Stimulated activated naive CD8-positive, alpha-beta T cell treated with anti-CD3 and anti-CD28 coated beads, Interleukin-15, amount 100 ng/mL, for 72 hours (primary cell): ENCODE data around the gene FAM120A.
"Not testable (repeated sequence)": the region's sequence is repeated elsewhere in the genome, so short reads cannot be mapped to it uniquely, and the experiment has no call there.

Source experiments
- ATAC-seq: fragments of 150-1000 bp; cut with Tn5 transposase; 2 replicates; pipeline ENCODE4 v1.10.0; 2021; ENCODE audit warnings: mild to moderate bottlenecking, moderate library complexity
- DNase-seq, 2 donors: peaks; one replicate each; pipeline ENCODE4 v3.0.0; 2021 to 2022
- H3K27ac Mint-ChIP-seq, 2 donors: one replicate each; pipeline ENCODE4 v1.8.0; 2022; ENCODE audit warnings: mild to moderate bottlenecking in 2 of 2, mixed read lengths in 2 of 2, moderate library complexity in 2 of 2
- H3K27me3 Mint-ChIP-seq: one replicate; pipeline ENCODE4 v1.8.0; 2022; ENCODE audit warnings: mixed read lengths
- H3K4me1 Mint-ChIP-seq: one replicate; pipeline ENCODE4 v1.8.0; 2022; ENCODE audit warnings: mild to moderate bottlenecking, mixed read lengths
- H3K4me3 Mint-ChIP-seq, 2 donors: one replicate each; pipeline ENCODE4 v1.8.0; 2022; ENCODE audit warnings: mild to moderate bottlenecking in 2 of 2, mixed read lengths in 2 of 2, moderate library complexity in 1 of 2
- H3K9me3 Mint-ChIP-seq, 2 donors: one replicate each; pipeline ENCODE4 v1.8.0; 2022; ENCODE audit warnings: mixed read lengths in 2 of 2

FAM120A gene

DNA sequence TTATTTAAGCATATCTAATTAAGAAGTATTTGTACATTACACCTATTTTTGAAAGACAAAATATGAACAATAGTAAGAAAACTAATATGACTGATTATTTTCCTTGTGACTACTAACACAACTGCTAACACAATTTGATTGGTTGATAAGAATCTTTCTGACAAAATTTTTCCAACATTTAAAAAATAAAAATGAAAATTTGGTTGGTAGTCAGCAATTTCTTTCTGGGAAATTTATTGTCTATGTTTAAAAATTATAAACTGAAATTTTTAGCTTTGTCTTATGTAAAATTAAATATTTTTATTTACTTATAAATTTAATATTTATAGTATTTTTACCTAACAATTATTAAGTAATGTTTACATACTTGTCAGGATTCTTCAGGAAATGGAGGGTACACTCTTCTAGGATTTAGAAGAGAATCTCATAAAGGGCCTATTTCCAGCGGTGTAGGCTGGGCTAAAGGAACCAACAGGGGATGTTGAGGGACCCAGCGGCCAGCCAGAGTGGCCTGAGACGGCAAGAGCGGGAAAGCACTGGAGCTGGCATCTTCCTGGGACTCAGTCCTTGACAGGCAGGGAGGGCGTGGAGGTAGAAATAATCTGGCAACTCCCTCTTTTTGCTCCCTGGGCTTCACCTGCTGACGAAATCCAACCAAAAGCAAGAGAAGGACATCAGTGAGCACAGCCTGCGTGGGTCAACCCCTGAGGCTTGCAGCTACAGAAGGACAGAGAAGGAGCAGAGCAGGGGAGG lies 14.7 kb upstream of the FAM120A start:
- Mint-ChIP-seq H3K9me3 (no peaks in the 10 kb centered on the region), H3K4me1 (peaks cover 2% of the 10 kb centered on the region), H3K27ac (no peak overlapping the region), H3K27me3 (no peaks in the 10 kb centered on the region), H3K4me3 (no peak overlapping the region)
- ATAC-seq (no peak), DNase-seq (no peak)

DNA sequence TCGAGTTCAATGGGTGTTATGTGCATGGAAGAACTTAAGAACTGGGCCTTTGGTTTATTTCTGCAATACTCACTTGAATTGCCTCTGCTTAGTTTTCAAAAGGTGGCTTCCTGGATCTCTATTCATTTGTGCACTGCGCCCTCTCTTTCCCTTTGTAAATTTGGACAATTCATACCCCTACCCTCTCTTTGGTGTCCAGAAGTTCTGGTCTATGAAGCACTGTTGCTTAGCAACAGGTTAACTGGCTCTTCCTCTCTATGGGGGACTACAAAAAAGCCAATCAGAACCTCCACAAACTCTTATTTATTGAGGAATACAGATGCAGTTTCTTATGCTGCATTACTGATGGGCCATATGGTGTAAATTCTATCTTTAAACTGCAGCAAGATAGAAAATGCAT lies 13.5 kb upstream of the FAM120A start:
- no peak overlapping the region for H3K27ac Mint-ChIP-seq
- ATAC-seq (no peak), DNase-seq (no peak)
- H3K27me3 Mint-ChIP-seq = no peaks in the 10 kb centered on the region
- H3K9me3 Mint-ChIP-seq = no peaks in the 10 kb centered on the region
- H3K4me3 Mint-ChIP-seq = no peak overlapping the region
- H3K4me1 Mint-ChIP-seq = no peaks in the 10 kb centered on the region

DNA sequence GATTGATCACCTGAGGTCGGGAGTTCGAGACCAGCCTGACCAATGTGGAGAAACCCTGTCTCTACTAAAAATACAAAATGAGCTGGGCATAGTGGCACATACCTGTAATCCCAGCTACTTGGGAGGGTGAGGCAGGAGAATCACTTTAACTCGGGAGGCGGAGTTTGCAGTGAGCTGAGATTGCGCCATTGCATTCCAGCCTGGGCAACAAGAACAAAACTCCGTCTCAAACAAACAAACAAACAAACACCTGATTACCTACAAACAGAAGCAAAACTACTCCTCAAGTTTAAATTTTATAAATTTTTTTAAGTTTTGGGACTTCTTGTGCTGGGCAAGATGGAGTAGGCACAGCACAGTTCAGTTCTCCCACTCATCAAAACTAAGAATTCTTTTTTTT lies 12.2 kb upstream of the FAM120A start:
- H3K4me3 Mint-ChIP-seq, H3K4me1 Mint-ChIP-seq, H3K27ac Mint-ChIP-seq, DNase-seq, H3K9me3 Mint-ChIP-seq, ATAC-seq, H3K27me3 Mint-ChIP-seq: not testable (repeated sequence)

DNA sequence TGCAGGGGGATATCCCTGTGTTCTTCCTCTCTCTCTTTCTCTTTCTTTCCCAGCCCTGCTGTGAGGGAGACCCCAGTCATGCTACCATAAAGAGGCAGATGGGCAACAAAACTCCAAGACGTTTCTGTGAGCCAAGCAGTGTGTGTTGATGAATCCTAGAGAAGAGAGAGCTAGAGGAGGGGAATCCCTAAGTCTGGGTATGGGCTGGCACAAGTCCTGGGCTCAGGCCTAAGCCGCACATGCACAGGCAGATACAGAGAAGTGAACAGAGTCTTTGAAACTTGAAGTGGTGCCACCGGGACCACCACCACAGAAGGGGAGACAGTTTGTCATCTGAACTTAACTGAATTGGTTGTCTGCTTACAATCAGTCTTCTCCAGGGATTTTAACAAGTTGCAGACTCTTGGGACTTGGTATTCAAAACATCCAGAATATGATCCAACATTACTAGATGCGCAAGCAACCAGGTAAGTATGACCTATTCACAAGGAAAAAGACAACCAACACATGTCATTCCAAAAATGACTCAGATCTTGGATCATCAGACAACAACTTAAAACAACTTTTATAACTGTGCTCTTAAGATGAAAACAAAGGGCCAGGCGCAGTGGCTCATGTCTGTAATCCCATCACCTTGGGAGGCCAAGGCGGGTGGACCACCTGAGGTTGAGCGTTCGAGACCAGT lies 10.4 kb upstream of the FAM120A start:
- Mint-ChIP-seq H3K27me3 (no peaks in the 10 kb centered on the region), H3K27ac (peak overlapping the region in 1 of 2 donors; percentile 56), H3K4me3 (no peak overlapping the region), H3K9me3 (no peaks in the 10 kb centered on the region), H3K4me1 (no peaks in the 10 kb centered on the region)
- DNase-seq (no peak), ATAC-seq (no peak)

DNA sequence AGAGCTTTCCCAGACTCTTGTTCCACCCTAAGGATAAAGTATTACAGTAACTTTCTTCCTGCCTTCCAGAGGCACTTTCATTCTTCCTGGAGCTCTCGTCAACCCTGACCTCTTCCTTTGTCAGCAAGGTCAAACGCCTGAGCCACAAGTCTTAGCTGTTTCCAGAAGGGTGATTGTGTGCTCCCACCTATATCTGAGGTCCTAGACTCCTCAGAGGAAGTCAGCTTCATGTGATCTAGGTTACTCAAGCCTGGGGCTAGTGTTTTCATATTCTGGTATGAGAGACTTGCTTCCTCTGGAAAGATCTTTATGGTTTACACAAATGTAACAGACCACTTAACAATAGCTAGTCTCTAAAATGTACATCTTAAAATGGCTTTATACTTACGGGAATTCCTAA lies 5.4 kb upstream of the FAM120A start:
- Mint-ChIP-seq H3K9me3 (no peaks in the 10 kb centered on the region), H3K27ac (peak overlapping the region in 1 of 2 donors; percentile 5), H3K4me3 (no peak overlapping the region), H3K27me3 (no peaks in the 10 kb centered on the region), H3K4me1 (peaks cover 20% of the 10 kb centered on the region)
- ATAC-seq (no peak), DNase-seq (no peak)

DNA sequence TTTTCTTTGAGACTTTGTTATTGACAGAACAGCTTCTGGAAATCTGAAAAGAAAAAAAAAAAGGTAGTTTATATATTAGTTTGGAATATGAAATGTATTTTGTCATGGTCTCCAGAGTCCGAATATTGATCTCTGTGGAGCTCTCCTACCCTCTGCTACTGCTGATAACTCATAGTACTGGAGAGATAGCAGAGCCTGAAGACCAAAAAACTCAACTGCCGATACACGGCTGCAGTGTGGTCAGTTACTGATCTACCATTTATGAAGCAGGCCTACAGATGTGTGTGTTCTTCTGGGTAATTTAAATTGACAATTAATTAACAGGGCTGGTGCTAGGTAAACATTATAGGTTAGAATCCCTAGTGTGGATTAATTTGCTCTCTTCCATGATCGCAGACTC lies 3.8 kb upstream of the FAM120A start:
- Mint-ChIP-seq H3K4me3 (no peak overlapping the region), H3K4me1 (peaks cover 20% of the 10 kb centered on the region), H3K27me3 (no peaks in the 10 kb centered on the region), H3K27ac (no peak overlapping the region), H3K9me3 (no peaks in the 10 kb centered on the region)
- ATAC-seq = no peak
- DNase-seq = no peak

DNA sequence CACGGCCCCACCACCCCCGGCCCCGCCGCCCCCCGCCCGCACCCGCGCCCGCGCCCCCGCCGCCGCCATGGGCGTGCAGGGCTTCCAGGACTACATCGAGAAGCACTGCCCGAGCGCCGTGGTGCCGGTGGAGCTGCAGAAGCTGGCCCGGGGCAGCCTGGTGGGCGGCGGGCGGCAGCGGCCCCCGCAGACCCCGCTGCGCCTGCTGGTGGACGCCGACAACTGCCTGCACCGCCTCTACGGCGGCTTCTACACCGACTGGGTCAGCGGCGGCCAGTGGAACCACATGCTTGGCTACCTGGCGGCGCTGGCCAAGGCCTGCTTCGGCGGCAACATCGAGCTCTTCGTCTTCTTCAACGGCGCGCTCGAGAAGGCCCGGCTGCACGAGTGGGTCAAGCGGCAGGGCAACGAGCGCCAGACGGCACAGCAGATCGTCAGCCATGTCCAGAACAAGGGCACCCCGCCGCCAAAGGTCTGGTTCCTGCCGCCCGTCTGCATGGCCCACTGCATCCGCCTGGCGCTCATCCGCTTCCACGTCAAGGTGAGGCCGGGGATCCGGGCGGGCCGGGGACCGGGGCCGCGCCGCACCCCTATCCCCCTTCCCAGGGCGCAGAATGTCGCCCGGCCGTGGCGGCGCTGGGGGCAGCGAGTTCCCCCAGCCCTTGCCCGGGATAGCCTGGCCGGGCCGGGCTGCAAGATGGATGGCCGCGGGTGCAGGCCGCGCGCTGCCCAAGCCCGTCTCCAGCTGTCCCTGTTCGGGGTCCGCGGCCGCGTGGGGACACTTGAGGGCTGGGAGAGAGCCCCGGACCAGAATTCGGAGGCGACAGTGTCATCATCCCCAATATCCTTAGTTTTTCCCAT lies 594 bp downstream of the FAM120A start:
- no peaks in the 10 kb centered on the region for H3K9me3 Mint-ChIP-seq
- peak; percentile 53 to 63 for DNase-seq
- peak overlapping the region; percentile 90 to 99 for H3K27ac Mint-ChIP-seq
- ATAC-seq = peak; percentile 43
- no peaks in the 10 kb centered on the region for H3K27me3 Mint-ChIP-seq
- peaks cover 42% of the 10 kb centered on the region for H3K4me1 Mint-ChIP-seq
- H3K4me3 Mint-ChIP-seq = peak overlapping the region; percentile 85 to 96

DNA sequence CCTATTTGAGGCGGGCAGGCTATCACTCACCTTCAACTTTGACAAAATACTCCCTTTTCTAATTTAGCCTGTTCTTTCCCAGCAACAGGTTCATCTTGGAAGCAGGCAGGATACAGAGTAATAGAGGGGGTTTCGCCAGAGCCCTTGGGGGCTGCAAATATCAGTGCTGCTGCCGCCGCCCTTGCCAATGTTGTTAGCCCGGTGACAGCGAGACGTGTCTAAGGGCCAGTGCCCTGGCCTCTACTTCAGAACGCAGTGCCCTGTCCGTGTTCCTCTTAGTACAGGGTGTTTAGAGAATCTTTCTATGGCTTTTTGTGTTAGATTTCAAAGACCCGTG lies 1.2 kb downstream of the FAM120A start:
- Mint-ChIP-seq H3K27me3 (no peaks in the 10 kb centered on the region), H3K9me3 (no peaks in the 10 kb centered on the region), H3K4me1 (peaks cover 48% of the 10 kb centered on the region), H3K27ac (peak overlapping the region; percentile 90 to 97), H3K4me3 (peak overlapping the region; percentile 85 to 96)
- ATAC-seq (peak; percentile 0), DNase-seq (no peak)

DNA sequence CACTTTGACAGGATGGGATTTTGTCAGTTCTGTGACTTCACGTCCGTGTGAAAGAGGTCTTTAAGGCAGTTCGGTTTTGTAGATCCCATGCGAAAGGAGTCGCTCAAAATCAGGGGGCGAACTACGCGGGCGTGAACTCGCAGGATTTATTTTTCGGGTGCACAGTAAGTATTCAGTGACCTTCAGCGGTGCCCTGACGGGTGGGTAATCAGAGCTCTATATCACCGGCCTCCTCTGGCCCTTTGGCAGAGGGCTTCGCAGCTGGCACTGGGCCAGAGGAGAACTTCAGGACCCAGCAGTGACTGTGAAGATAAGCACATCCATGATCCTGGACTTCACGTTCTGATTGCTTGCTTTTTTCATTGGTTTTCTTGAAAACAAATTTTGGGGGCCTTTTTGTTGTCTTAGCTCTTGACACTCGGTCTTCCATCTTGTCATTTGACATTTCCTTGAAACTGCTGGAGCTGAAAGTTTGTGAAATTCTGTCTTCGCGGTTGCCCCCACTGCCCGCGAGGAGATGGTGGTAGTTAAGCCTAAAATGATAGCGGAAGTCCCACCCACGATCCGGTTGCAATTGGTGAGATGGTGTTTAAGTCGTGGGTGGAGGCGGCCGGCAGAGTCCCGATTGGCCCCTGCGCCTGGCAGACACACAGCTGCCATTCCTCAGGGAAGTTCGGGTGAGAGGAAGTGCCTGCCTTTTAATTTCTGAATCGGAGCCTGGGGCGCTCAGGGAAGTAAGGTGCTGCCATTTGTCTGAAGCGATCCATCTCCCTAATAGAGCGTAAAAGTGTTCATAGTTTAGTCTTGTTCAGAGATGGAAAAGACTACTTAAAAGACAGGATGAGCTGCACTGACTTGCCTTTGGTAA lies 1.8 kb downstream of the FAM120A start, which contains the start of gene FAM120AOS:
Gene FAM120AOS, minus strand, starts transcription at position 535 of the 868 bp plus-strand sequence. CDS start 872 bp downstream, outside the sequence.
- DNase-seq (peak; percentile 73 to 83), ATAC-seq (peak; percentile 73)
- peak within 1 kb of the TSS; percentile 85 to 96 for H3K4me3 Mint-ChIP-seq
- H3K9me3 Mint-ChIP-seq = no peaks in the 10 kb centered on the region
- H3K27ac Mint-ChIP-seq = peak within 1 kb of the TSS; percentile 90 to 97
- H3K4me1 Mint-ChIP-seq = peaks cover 54% of the 10 kb centered on the region
- no peaks in the 10 kb centered on the region for H3K27me3 Mint-ChIP-seq

DNA sequence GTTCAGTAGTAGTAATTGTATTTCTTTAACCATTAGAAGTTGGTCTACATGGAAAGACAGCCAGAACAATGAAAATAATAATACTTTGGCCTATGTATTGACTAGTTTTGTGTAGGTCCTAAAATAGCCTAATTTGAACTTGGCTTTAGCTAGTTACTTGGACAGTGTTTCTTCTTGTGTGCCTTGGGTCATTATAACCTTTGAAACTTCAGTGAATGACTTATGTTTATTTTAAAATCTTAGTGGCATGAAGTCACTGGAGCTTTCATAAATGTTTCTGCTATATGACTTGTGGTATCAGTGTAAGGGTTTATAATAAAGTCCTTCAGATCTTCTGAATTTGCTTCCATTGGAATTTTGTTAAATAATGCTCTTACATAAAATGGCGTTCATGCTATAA lies 4.5 kb downstream of the FAM120A start:
- Mint-ChIP-seq H3K4me1 (peaks cover 64% of the 10 kb centered on the region), H3K9me3 (no peaks in the 10 kb centered on the region), H3K27ac (peak overlapping the region in 1 of 2 donors; percentile 36), H3K4me3 (peak overlapping the region; percentile 9 to 53), H3K27me3 (no peaks in the 10 kb centered on the region)
- DNase-seq (no peak), ATAC-seq (no peak)

DNA sequence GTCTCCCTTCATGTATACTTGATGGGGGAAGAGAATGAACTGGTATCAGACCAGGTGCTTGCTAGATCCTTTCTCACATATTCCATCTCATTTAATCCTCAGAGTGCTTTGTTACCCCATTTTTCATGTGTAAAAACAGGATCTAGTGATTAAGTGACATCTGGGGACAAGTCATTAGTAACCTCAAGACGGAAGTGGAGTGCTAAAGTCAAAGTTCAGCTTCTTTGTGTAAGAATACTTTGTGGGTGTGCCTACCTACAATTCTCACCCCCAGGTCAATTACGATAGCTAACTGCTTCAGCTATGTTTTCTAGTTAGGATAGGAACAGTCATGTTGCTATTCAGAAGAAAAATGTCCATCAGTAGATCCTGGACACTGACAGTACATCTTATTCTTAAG lies 5.0 kb downstream of the FAM120A start:
- Mint-ChIP-seq H3K4me3 (peak overlapping the region; percentile 9 to 53), H3K27me3 (no peaks in the 10 kb centered on the region), H3K9me3 (no peaks in the 10 kb centered on the region), H3K4me1 (peaks cover 67% of the 10 kb centered on the region), H3K27ac (peak overlapping the region in 1 of 2 donors; percentile 36)
- DNase-seq (no peak), ATAC-seq (no peak)

DNA sequence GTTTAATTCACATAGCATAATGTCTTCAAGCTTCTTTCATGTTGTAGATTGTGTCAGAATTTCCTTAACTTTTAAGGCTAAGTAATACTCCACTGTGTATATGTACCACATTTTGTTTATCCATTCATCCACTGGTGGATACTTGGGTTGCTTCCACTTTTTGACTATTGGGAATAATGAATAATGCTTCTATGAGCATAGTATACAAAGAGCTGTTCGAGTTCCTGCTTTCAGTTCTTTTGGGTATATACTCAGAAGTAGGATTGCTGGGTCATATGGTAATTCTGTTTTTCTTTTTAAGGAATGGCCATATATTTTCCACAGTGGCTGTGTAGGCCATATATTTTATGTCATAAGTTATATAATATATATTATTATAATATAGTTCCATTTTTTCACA lies 5.5 kb downstream of the FAM120A start:
- no peaks in the 10 kb centered on the region for H3K9me3 Mint-ChIP-seq
- ATAC-seq (no peak), DNase-seq (no peak)
- no peaks in the 10 kb centered on the region for H3K27me3 Mint-ChIP-seq
- peak overlapping the region in 1 of 2 donors; percentile 53 for H3K4me3 Mint-ChIP-seq
- H3K27ac Mint-ChIP-seq = no peak overlapping the region
- H3K4me1 Mint-ChIP-seq = peaks cover 67% of the 10 kb centered on the region

DNA sequence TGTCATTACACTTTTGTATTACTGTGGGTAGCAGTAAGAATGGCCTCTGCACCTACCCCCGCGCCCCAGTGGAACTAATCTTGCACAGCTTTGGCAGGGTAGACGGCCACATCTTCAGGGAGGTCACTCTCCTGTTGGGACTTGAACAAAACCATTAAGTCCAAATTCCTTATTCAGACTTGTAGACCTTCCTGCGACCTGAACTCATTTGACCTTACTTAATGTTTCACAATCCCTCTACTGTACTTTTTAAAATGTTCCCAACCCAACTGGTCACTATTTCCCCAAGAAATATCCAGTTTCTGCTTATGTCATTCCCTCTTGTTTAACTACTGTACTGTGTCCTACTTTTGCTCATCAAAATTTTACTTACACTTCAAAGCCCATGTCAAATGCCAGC lies 7.2 kb downstream of the FAM120A start:
- ATAC-seq = no peak
- no peaks in the 10 kb centered on the region for H3K27me3 Mint-ChIP-seq

DNA sequence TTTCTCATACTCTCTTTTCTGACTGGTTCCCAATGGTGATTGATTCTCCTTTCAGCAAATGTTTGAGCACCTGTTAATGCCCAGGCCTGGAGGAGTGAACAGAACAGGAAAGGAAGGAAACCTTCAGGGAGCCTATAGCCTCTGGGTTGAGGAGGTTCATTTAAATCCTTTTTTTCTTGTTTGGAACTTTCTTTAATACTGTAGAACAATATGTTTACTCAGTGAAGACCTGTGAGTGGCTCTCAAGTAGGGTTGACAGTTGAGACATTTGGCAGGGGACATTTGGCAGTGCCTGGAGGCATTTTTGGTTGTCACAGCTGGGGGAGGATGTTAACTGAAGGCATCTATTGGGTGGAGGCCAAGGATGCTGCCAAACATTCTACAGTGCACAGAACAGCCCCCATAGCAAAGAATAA lies 8.0 kb downstream of the FAM120A start:
- no peak for ATAC-seq
- H3K4me1 Mint-ChIP-seq = peaks cover 82% of the 10 kb centered on the region
- no peak overlapping the region for H3K4me3 Mint-ChIP-seq
- no peak for DNase-seq
- H3K9me3 Mint-ChIP-seq = no peaks in the 10 kb centered on the region
- no peak overlapping the region for H3K27ac Mint-ChIP-seq
- no peaks in the 10 kb centered on the region for H3K27me3 Mint-ChIP-seq

More for the DNA sequence above, 7.2 kb downstream of the FAM120A start:
- DNase-seq = no peak
- H3K9me3 Mint-ChIP-seq = no peaks in the 10 kb centered on the region
- peaks cover 81% of the 10 kb centered on the region for H3K4me1 Mint-ChIP-seq
- H3K27ac Mint-ChIP-seq = no peak overlapping the region
- H3K4me3 Mint-ChIP-seq = no peak overlapping the region
